Prostate gland (tissue), 2 donors: ENCODE results near the gene SELE. TPM values are rescaled to one million over a fixed set of nuclear protein-coding genes. Genes with fewer than 3 reads are reported as not detected.
"Not testable (repeated sequence)": the region's sequence is repeated elsewhere in the genome, so short reads cannot be mapped to it uniquely, and the experiment has no call there.

Experiments used
- DNase-seq: peaks from one replicate; pipeline ENCODE4 v3.0.0-alpha.2; 2019; ENCODE audit warnings: low spot score
- H3K27ac ChIP-seq, 2 donors: fragments of 200-600 bp; sonication (generic); 2 replicates each; pipeline ENCODE4 v1.5.1; 2017 to 2019
- H3K27me3 ChIP-seq: fragments of 200-600 bp; sonication (generic); replicated peaks from 2 replicates; pipeline ENCODE4 v1.5.1; 2019; ENCODE audit not compliant: insufficient read depth
- H3K36me3 ChIP-seq, 2 donors: fragments of 200-600 bp; sonication (generic); 1 replicate in 1 of 2; 2 replicates in 1 of 2; pipeline versions ENCODE4 v1.5.1 to v1.8.1; 2017 to 2019
- H3K4me1 ChIP-seq: fragments of 200-600 bp; sonication (generic); replicated peaks from 2 replicates; pipeline ENCODE4 v1.5.1; 2019
- H3K4me3 ChIP-seq, 2 donors: fragments of 200-600 bp; sonication (generic); 2 replicates each; pipeline ENCODE4 v1.5.1; 2017 to 2019
- H3K9me3 ChIP-seq: fragments of 200-600 bp; sonication (generic); 2 replicates; pipeline ENCODE4 v1.5.1; 2017
- POLR2A ChIP-seq: fragments of 450-650 bp; IDR thresholded peaks from one replicate; pipeline ENCODE4 v1.6.1; 2016; ENCODE audit warnings: antibody characterized with exemption, mild to moderate bottlenecking
- POLR2AphosphoS5 ChIP-seq: sonication (generic); formaldehyde crosslinking; IDR thresholded peaks from one replicate; pipeline ENCODE4 v1.6.1; 2017; ENCODE audit warnings: antibody characterized with exemption
- WGBS: methylation state at CpG from one replicate; pipeline ENCODE4 v1.1.5; 2018; 5-methylcytosine and 5-hydroxymethylcytosine counted together
- intact Hi-C: fragments of 100-400 bp; cut with DNase I; formaldehyde crosslinking; loops from one replicate; pipeline ENCODE4 v1.14.2; 2022
- total RNA-seq, 2 donors: library from RNA; depleted of rRNA; stranded (reverse); fragments of >200 nt; gene quantifications; one replicate each; pipeline ENCODE4 v1.1.0, GENCODE V29; 2016
- TF ChIP-seq, protein P1 (sequence below), 4 experiments: fragments of 200-600 bp in 2 of 4; fragments of 450-650 bp in 2 of 4; sonication (generic) in 2 of 4; IDR thresholded peaks; 1 replicate in 3 of 4; 2 replicates in 1 of 4; pipeline ENCODE4 v1.5.1; 2016 to 2019; ENCODE audit warnings: antibody characterized with exemption in 4 of 4, mild to moderate bottlenecking in 2 of 4, moderate library complexity in 2 of 4

Gene SELE
- total RNA-seq, 2 donors from 2014 or later: 1.7 to 3.0 TPM

DNA sequence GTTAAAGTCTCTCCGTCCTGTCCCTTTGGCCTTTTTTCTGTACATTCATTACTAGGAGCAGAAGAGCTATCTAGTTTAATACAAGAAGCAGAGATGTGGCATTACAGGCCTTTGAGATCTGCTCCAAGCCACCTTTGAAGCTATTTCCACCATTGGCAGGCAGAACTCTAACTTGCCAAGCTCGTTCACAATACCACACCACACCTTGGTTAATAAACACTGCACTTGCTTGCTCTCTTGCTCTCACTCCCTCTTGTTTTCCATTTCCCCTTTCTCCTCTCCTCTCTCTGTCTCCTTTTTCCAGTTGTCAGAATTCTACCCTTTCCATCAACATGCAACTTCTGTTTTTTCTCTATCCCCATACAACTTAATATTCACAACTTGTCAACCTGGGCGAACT, 7.0 kb downstream of the SELE start:
- 67% methylated on average over 3 of the region's 3 CpGs for WGBS
- Histone ChIP-seq H3K27ac (no peak overlapping the region), H3K9me3 (no peaks in the 10 kb centered on the region), H3K4me3 (no peak overlapping the region), H3K27me3 (no peaks in the 10 kb centered on the region), H3K4me1 (no peaks in the 10 kb centered on the region), H3K36me3 (no peaks in the 10 kb centered on the region)
- intact Hi-C loops: no loop called here
- TF ChIP-seq, protein P1, sequence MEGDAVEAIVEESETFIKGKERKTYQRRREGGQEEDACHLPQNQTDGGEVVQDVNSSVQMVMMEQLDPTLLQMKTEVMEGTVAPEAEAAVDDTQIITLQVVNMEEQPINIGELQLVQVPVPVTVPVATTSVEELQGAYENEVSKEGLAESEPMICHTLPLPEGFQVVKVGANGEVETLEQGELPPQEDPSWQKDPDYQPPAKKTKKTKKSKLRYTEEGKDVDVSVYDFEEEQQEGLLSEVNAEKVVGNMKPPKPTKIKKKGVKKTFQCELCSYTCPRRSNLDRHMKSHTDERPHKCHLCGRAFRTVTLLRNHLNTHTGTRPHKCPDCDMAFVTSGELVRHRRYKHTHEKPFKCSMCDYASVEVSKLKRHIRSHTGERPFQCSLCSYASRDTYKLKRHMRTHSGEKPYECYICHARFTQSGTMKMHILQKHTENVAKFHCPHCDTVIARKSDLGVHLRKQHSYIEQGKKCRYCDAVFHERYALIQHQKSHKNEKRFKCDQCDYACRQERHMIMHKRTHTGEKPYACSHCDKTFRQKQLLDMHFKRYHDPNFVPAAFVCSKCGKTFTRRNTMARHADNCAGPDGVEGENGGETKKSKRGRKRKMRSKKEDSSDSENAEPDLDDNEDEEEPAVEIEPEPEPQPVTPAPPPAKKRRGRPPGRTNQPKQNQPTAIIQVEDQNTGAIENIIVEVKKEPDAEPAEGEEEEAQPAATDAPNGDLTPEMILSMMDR (IDR thresholded peaks at IDR 0.05): no peak
- TF ChIP-seq POLR2A (no peak), POLR2AphosphoS5 (no peak)
- DNase-seq: no peak

DNA sequence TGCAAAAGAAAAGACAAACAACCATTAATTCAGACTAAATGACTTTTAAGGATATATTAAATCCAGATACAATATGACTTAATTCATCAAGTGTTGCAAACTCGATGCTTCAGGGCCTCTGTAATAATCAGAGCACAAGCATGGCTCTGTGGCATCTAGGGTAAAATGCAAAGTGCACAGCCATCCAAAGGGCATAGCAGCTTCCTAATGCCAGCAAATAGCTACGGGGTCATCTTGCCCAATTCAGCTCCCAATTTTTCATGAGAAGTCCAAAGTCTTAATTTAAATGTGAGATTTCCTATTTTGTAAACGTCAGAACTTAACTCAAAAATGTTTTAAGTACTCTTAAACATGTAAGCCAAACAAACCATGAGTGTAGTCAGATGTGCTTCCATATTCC, 7.9 kb downstream of the SELE start:
- DNase-seq: no peak
- no peaks in the 10 kb centered on the region for H3K4me1 ChIP-seq
- H3K27me3 ChIP-seq: no peaks in the 10 kb centered on the region
- no peak overlapping the region for H3K4me3 ChIP-seq
- H3K9me3 ChIP-seq: no peaks in the 10 kb centered on the region
- no peak overlapping the region for H3K27ac ChIP-seq
- whole genome bisulfite sequencing: 76% methylated on average over 3 of the region's 3 CpGs
- no peaks in the 10 kb centered on the region for H3K36me3 ChIP-seq
- intact Hi-C loops: no loop called here
- TF ChIP-seq, protein P1 (IDR thresholded peaks at IDR 0.05): no peak
- TF ChIP-seq POLR2A (no peak), POLR2AphosphoS5 (no peak)

DNA sequence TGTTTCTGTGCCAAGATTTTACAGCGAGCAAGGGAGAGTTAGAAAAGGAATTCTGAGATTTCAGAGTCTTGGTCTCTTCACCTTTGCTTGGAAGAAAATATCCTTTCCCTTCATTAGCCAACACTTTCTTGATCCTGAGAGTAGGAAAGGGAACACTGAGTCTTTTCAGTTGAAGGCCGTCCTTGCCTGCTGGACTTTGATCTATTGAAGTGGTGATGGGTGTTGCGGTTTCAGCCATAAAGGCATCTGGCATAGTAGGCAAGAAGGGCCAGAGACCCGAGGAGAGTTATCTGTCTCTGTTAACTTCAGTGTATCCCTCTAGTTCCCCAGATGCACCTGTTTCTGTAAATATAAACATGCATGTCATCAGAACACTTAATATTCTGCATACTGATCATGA, 9.7 kb downstream of the SELE start:
- WGBS: 55% methylated on average over 4 of the region's 4 CpGs

DNA sequence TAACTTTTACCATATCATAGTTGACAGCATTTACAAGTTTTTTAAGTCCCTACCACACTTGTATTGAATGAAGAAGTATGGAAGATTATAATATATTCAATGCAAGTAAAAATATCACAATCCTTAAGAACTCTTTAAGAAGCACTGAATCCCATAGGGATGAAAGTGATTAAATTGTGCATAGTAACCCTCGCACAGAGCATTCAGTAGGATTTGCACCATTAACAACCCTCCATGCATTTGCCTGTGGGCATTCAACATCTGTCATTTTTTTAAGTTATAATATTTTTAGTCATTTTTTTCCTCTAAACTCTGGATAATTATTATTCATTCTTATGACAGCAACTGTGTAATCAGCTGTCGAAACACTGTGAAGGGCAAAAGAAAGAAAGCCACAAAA, 10.1 kb downstream of the SELE start:
- no peak for DNase-seq
- Histone ChIP-seq H3K27ac (no peak overlapping the region), H3K9me3 (no peaks in the 10 kb centered on the region), H3K4me3 (no peak overlapping the region), H3K27me3 (no peaks in the 10 kb centered on the region), H3K4me1 (no peaks in the 10 kb centered on the region), H3K36me3 (no peaks in the 10 kb centered on the region)
- intact Hi-C loops: no loop called here
- 78% methylated on average over 2 of the region's 2 CpGs for WGBS
- TF ChIP-seq POLR2A: no peak
- TF ChIP-seq, protein P1 (IDR thresholded peaks at IDR 0.05): no peak
- no peak for TF ChIP-seq POLR2AphosphoS5

More for the DNA sequence above, 9.7 kb downstream of the SELE start:
- H3K4me1 ChIP-seq: no peaks in the 10 kb centered on the region
- H3K27ac ChIP-seq: no peak overlapping the region
- no peak for TF ChIP-seq POLR2AphosphoS5
- TF ChIP-seq POLR2A: no peak
- TF ChIP-seq, protein P1 (IDR thresholded peaks at IDR 0.05): no peak
- DNase-seq: no peak
- no peaks in the 10 kb centered on the region for H3K9me3 ChIP-seq
- intact Hi-C loops: no loop called here
- no peak overlapping the region for H3K4me3 ChIP-seq
- H3K27me3 ChIP-seq: no peaks in the 10 kb centered on the region
- no peaks in the 10 kb centered on the region for H3K36me3 ChIP-seq

DNA sequence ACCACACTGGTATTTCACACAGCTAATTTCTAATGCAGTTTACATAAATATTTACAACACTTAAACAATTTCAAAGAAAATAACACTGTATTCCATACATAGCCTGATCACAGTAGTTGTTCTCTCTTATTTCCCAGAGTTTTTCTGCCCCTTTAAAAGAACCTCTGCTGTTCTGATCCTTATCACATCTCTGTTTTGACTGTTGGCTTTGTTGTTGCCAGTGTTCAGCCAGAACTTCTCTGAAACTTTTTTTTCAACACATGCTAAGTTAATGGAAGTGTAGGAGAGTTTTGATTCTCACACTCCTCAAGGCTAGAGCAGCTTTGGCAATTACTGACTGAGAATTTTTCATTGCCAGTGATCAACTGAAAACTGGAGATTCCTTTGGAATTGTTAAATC, 11.1 kb downstream of the SELE start:
- H3K4me3 ChIP-seq: no peak overlapping the region
- H3K27me3 ChIP-seq: no peaks in the 10 kb centered on the region
- H3K36me3 ChIP-seq: no peaks in the 10 kb centered on the region
- H3K9me3 ChIP-seq: no peaks in the 10 kb centered on the region
- TF ChIP-seq POLR2AphosphoS5: no peak
- TF ChIP-seq, protein P1 (IDR thresholded peaks at IDR 0.05): no peak
- TF ChIP-seq POLR2A: no peak
- intact Hi-C loops: no loop called here
- H3K27ac ChIP-seq: no peak overlapping the region
- DNase-seq: no peak
- no peaks in the 10 kb centered on the region for H3K4me1 ChIP-seq

DNA sequence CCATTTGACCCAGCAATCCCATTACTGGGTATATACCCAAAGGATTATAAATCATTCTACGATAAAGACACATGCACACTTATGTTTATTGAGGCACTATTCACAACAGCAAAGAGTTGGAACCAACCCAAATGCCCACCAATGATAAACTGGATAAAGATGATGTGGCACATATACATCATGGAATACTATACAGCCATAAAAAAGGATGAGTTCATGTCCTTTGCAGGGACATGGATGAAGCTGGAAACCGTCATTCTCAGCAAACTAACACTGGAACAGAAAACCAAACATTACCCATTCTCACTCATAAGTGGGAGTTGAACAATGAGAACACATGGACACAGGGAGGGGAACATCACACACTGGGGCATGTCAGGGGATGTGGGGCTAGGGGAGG, 18.8 kb downstream of the SELE start:
- H3K4me1 ChIP-seq, H3K27me3 ChIP-seq, intact Hi-C loops, H3K4me3 ChIP-seq, H3K27ac ChIP-seq, H3K36me3 ChIP-seq, DNase-seq, H3K9me3 ChIP-seq: not testable (repeated sequence)
- 93% methylated on average over 2 of the region's 2 CpGs for WGBS

DNA sequence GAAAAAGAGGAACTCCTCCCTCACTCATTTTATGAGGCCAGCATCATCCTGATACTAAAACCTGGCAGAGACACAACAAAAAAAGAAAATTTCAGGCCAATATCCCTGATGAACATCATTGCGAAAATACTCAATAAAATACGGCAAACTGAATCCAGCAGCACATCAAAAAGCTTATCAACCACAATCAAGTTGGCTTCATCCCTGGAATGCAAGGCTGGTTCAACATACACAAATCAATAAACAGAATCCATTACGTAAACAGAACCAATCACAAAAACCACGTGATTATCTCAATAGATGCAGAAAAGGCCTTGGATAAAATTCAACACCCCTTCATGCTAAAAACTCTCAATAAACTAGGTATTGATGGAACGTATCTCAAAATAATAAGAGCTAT, 20.8 kb downstream of the SELE start:
- H3K4me1 ChIP-seq, H3K36me3 ChIP-seq, H3K4me3 ChIP-seq, DNase-seq, H3K27ac ChIP-seq, H3K27me3 ChIP-seq, H3K9me3 ChIP-seq, intact Hi-C loops: not testable (repeated sequence)
- WGBS: 86% methylated on average over 5 of the region's 5 CpGs
